Nephron (organoid): ENCODE results near the gene DMRTC2.

Experiments
- H3K27ac Mint-ChIP-seq, 3 experiments: 2 replicates each; pipeline ENCODE4 v1.8.0; 2020; ENCODE audit warnings: mixed read lengths in 3 of 3, mild to moderate bottlenecking in 2 of 3, moderate library complexity in 1 of 3
- H3K27me3 Mint-ChIP-seq: 2 replicates; pipeline ENCODE4 v1.8.0; 2021; ENCODE audit warnings: low read depth, mild to moderate bottlenecking, moderate library complexity, mixed read lengths
- H3K36me3 Mint-ChIP-seq: 2 replicates; pipeline ENCODE4 v1.8.0; 2020; ENCODE audit warnings: low read depth, mixed read lengths
- H3K4me1 Mint-ChIP-seq: 2 replicates; pipeline ENCODE4 v1.8.0; 2020; ENCODE audit warnings: mixed read lengths
- H3K4me3 Mint-ChIP-seq, 3 experiments: 2 replicates each; pipeline ENCODE4 v1.8.0; 2020; ENCODE audit warnings: mild to moderate bottlenecking in 3 of 3, mixed read lengths in 3 of 3, moderate library complexity in 2 of 3
- H3K9me3 Mint-ChIP-seq: 2 replicates; pipeline ENCODE4 v1.8.0; 2020; ENCODE audit warnings: mixed read lengths
- TF ChIP-seq, protein P1 (sequence below), 3 experiments: fragments of 200-600 bp; sonication (generic); IDR thresholded peaks; one replicate each; pipeline ENCODE4 v1.5.0; 2021; ENCODE audit warnings: antibody characterized with exemption in 3 of 3; ENCODE audit not compliant: unreplicated experiment in 3 of 3

DMRTC2 gene

DNA sequence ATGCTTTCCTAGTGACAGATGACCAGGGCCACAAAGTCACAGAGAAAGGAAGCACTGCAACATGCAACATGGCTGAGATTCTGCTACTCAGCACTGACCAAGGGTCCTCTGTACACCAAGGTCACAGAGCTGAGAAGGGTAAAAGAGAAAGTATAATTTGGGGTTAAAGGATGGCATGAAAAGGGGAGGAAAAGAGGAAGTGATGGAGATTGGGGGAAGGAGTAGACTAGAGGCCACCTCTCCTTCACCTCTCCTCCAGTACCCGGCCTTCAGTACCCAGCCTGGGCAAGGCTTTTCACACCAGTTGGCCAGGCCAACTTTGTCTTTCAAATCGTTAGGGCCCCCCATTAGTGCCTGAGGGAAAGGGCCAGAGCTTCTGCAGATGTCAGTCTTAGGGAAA lies 8.9 kb downstream of the DMRTC2 start:
- Mint-ChIP-seq H3K27me3 (peaks cover 58% of the 10 kb centered on the region), H3K27ac (no peak overlapping the region), H3K36me3 (no peaks in the 10 kb centered on the region), H3K4me1 (no peaks in the 10 kb centered on the region), H3K4me3 (no peak overlapping the region), H3K9me3 (no peaks in the 10 kb centered on the region)
- TF ChIP-seq, protein P1, sequence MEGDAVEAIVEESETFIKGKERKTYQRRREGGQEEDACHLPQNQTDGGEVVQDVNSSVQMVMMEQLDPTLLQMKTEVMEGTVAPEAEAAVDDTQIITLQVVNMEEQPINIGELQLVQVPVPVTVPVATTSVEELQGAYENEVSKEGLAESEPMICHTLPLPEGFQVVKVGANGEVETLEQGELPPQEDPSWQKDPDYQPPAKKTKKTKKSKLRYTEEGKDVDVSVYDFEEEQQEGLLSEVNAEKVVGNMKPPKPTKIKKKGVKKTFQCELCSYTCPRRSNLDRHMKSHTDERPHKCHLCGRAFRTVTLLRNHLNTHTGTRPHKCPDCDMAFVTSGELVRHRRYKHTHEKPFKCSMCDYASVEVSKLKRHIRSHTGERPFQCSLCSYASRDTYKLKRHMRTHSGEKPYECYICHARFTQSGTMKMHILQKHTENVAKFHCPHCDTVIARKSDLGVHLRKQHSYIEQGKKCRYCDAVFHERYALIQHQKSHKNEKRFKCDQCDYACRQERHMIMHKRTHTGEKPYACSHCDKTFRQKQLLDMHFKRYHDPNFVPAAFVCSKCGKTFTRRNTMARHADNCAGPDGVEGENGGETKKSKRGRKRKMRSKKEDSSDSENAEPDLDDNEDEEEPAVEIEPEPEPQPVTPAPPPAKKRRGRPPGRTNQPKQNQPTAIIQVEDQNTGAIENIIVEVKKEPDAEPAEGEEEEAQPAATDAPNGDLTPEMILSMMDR (IDR thresholded peaks at IDR 0.05; ENCODE audit: unreplicated experiment in 3 of 3): no peak

DNA sequence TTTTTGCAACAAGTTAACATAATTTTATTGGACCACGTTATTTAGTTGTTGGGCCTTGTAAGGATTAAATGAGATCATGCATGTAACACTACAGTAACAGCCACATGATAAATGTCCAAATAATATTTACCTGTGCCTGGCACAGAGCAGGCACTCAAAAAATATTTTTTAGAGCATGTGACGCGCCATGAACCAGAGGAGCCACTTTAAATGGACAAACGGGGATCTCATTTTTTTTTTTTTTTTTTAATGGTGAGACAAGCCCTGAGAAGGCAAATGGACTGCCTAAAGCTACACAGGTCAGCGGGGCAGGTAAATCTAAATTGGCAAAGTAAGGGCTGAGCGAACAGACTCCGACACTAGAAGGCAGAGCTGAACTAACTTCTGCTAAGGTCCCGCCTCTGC lies 14.4 kb downstream of the DMRTC2 start:
- peak overlapping the region; percentile 94 to 97 (median 96) for H3K4me3 Mint-ChIP-seq
- peaks cover 12% of the 10 kb centered on the region for H3K27me3 Mint-ChIP-seq
- H3K27ac Mint-ChIP-seq: peak overlapping the region; percentile 94 to 99 (median 98)
- H3K4me1 Mint-ChIP-seq: peaks cover 32% of the 10 kb centered on the region
- H3K9me3 Mint-ChIP-seq: no peaks in the 10 kb centered on the region
- TF ChIP-seq, protein P1 (IDR thresholded peaks at IDR 0.05; ENCODE audit: unreplicated experiment in 3 of 3): no peak
- peaks cover 35% of the 10 kb centered on the region for H3K36me3 Mint-ChIP-seq

DNA sequence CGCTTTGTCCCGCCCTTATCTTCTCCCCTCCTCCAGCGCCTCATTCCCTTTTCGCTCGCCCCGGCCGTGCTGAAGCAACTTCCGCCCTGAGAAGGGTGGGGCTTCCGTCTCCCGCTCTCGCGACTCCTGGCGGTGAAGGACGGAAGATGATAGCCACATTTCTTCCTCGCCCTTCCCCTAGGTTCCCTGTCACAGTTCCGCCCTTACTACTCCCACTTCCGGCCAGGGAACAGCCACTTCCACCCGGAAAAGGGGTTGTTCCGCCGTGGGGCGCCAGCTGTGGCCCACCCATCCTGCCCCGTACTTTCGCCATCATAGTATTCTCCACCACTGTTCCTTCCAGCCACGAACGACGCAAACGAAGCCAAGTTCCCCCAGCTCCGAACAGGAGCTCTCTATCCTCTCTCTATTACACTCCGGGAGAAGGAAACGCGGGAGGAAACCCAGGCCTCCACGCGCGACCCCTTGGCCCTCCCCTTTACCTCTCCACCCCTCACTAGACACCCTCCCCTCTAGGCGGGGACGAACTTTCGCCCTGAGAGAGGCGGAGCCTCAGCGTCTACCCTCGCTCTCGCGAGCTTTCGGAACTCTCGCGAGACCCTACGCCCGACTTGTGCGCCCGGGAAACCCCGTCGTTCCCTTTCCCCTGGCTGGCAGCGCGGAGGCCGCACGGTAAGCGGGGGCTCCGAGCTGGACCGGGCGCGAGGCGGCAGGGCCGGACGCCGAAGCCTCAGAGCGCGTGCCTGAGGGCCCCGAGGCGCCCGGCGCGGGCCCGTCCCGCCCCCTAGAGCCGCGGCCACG lies 15.0 kb downstream of the DMRTC2 start, which contains the start of gene RPS19:
Gene RPS19 (plus strand): TSS at position 638 of the 801 bp plus-strand sequence. CDS start 520 bp downstream, outside the sequence.
- Mint-ChIP-seq H3K27me3 (peaks cover 6% of the 10 kb centered on the region), H3K36me3 (peaks cover 41% of the 10 kb centered on the region)

DNA sequence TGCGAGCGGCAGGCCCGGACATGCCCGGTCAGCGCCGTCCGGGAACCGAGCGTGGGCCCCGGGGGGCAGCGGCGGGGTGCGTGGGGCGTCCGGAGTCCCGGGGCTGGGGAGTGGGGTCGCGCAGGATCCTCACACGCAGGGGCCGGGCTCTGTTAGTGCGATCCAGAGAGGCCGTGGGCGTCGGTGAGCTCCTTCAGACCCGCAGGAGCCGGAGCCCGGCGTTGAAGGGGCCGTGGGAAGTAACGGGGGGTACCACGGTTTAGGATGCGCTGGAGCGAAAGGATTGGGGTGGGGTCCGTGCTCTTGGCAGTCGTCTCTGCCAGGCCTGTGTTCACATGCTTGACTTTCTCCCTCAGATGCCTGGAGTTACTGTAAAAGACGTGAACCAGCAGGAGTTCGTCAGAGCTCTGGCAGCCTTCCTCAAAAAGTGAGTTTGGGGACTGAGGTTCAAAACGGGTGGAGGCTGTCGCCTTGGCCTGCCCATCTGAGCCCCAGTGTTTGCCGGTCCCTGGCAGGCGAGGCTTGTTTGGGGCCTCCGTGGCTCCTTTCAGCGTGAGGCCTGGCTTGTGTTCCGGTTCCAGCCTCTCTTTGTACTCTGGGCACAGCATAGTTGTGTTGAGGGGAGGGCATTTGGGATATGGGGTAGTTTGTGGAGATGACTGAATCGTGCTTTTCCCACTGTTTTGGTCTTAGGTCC lies 15.7 kb downstream of the DMRTC2 start:
- H3K27me3 Mint-ChIP-seq: no peaks in the 10 kb centered on the region

More for the DNA sequence above, 15.0 kb downstream of the DMRTC2 start, which contains the start of gene RPS19:
- TF ChIP-seq, protein P1 (IDR thresholded peaks at IDR 0.05; ENCODE audit: unreplicated experiment in 3 of 3): peak; percentile 63 to 70 (median 68)
- Mint-ChIP-seq H3K27ac (peak within 1 kb of the TSS; percentile 94 to 99 (median 98)), H3K9me3 (no peaks in the 10 kb centered on the region), H3K4me3 (peak within 1 kb of the TSS; percentile 96 to 97 (median 97)), H3K4me1 (peaks cover 37% of the 10 kb centered on the region)

DNA sequence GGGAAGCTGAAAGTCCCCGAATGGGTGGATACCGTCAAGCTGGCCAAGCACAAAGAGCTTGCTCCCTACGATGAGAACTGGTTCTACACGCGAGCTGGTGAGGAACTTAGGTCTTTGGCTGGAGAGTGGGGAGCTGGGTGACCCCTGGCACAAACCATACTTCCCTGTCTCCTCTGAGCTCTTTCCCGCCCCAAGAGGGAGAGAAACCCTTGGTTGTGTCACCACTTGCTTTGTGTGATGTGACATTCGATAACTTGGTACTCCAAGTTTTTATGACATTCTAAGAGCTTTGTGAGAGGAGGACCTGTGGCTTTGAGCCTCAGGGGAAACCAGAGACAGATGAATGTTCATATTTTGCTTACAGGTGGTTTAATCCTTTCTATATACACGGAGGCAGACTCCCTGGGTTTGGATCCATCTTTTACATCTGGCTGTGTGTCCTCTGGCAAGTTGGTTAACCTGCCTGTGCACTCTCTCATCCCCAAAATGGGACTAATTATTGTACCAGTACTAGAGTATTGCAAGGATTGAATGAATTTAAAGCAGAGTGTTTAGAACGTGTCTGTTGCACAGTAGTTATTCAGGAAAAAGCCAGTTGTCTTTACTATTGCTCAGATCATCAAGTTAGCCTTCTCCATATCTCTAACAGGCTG lies 16.4 kb downstream of the DMRTC2 start:
- peaks cover 48% of the 10 kb centered on the region for H3K36me3 Mint-ChIP-seq
- TF ChIP-seq, protein P1 (IDR thresholded peaks at IDR 0.05; ENCODE audit: unreplicated experiment in 3 of 3): no peak
- peak overlapping the region; percentile 83 to 96 (median 93) for H3K27ac Mint-ChIP-seq
- peaks cover 37% of the 10 kb centered on the region for H3K4me1 Mint-ChIP-seq
- no peaks in the 10 kb centered on the region for H3K9me3 Mint-ChIP-seq
- H3K27me3 Mint-ChIP-seq: no peaks in the 10 kb centered on the region
- H3K4me3 Mint-ChIP-seq: peak overlapping the region; percentile 95 to 97 (median 96)

More for the DNA sequence above, 15.7 kb downstream of the DMRTC2 start:
- TF ChIP-seq, protein P1 (IDR thresholded peaks at IDR 0.05; ENCODE audit: unreplicated experiment in 3 of 3): no peak
- H3K9me3 Mint-ChIP-seq: no peaks in the 10 kb centered on the region
- H3K4me1 Mint-ChIP-seq: peaks cover 37% of the 10 kb centered on the region
- peak overlapping the region; percentile 95 to 97 (median 96) for H3K4me3 Mint-ChIP-seq
- H3K36me3 Mint-ChIP-seq: peaks cover 46% of the 10 kb centered on the region
- H3K27ac Mint-ChIP-seq: peak overlapping the region; percentile 93 to 96 (median 94)
